GM11168 (cell line): ENCODE results near the gene TAPBPL.
"Not testable (repeated sequence)": the region's sequence is repeated elsewhere in the genome, so short reads cannot be mapped to it uniquely, and the experiment has no call there.

Experiments
- in situ Hi-C: fragments of 300-500 bp; cut with MboI; formaldehyde crosslinking; loops from one replicate; pipeline ENCODE4 v1.12.0; 2022; ENCODE audit warnings: low sequenced_read_pairs; ENCODE audit not compliant: unreplicated experiment

TAPBPL gene, protein sequence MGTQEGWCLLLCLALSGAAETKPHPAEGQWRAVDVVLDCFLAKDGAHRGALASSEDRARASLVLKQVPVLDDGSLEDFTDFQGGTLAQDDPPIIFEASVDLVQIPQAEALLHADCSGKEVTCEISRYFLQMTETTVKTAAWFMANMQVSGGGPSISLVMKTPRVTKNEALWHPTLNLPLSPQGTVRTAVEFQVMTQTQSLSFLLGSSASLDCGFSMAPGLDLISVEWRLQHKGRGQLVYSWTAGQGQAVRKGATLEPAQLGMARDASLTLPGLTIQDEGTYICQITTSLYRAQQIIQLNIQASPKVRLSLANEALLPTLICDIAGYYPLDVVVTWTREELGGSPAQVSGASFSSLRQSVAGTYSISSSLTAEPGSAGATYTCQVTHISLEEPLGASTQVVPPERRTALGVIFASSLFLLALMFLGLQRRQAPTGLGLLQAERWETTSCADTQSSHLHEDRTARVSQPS

DNA sequence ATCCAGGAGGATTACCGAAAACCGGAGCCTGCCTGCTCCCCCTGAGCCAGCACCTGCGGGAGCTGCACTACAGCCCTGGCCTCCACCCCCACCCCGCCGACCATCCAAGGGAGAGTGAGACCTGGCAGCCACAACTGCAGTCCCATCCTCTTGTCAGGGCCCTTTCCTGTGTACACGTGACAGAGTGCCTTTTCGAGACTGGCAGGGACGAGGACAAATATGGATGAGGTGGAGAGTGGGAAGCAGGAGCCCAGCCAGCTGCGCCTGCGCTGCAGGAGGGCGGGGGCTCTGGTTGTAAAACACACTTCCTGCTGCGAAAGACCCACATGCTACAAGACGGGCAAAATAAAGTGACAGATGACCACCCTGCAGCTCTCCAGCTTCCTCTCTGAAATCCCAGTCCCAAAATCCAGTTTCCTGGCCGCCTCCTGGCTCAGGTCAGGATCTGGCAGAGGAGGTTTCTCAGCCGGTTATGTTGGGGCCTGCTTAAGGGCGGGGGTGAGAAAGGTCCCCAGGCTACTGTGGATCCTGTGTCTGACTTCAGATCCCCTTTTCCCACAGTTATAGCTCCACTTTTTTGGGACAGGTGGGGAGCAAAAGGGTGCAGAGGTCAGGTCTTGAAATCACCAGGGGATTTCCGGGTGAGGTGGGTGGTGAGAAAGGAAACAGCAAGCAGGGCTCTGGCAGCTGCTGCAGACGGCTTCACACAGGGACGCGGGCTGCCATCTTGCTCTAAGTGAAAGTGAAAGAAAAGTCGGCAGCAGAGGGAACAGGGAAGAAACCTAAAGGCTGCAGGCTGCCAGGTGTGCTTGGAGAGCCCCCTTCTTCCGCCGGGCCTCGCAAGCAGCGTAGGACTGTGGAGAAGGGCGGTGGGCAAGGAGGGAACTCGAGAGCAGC lies at the start of gene TAPBPL:
Gene TAPBPL (plus strand): TSS at position 695 of the 897 bp plus-strand sequence. CDS start 207 bp downstream, outside the sequence.
- in situ Hi-C loops, result no loop called here

DNA sequence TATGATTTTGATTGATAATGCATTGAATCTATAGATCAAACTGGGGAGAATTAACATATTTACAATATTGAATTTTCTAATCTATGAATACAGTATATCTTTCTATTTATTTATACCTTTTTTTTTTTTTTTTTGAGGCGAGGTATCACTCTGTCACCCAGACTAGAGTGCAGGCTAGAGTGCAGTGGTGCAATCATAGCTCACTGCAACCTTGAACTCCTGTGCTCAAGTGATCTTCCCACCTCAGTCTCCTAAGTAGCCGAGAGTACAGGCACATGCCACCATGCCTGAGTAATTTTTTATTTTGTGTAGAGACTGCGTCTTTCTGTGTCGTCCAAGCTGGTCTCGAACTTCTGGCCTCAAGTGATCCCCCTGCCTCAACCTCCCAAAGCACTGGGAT lies 47.5 kb upstream of the TAPBPL start:
- in situ Hi-C loops, result loop anchor here (25.0 kb wide), 1 partner anchor 133 kb away; the partner anchor contains the start of gene GAPDH

DNA sequence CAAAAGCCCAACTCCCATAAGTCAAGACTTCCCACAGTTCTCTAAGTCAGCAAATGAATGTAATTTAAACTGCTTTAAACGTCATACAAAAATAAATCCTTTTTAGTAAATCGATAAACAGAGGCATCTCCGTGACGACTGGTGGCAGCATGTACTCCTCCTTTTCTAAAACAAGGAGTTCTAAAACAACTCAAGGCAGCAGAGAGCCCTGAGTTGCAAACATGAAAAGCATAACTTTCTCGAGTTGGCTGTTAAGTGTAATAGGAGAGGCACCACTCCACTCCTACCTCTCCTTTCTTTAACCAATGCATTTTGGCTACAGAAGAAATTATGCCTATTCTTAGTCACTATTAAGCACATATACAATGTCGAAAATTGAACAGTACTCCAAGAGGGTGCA lies 45.9 kb upstream of the TAPBPL start:
- in situ Hi-C loops, result loop anchor here (25.0 kb wide), 1 partner anchor 131 kb away; the partner anchor contains the start of gene GAPDH

DNA sequence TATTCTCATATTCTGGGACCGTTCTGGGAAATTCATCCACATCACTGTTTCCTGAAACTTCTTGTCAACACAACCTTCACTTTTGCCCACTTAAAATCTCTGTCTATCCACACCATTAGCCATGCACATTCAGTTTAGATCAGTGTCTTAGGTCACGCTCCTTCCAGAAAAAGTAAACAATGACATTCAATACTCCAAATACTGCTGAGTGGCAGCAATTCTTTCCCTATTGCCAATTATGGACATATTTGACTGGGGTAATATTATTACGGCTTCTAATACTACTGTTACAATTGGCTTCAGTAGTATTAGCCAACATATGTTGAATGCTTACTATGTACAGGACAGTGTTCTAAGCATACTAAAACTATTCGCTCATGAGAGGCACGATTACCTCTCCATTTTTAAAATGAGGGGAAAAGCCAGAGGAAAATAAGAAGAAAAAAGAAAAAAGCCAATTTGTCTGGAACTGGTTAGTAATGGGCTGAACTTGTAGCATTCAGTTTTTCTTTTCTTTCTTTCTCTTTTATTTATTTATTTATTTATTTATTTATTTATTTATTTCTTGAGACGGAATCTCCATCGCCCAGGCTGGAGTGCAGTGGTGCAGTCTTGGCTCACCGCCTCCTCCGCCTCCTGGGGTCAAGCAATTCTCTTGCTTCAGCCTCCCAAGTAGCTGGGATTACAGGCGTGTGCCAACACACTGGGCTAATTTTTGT lies 44.4 kb upstream of the TAPBPL start:
- in situ Hi-C loops, result loop anchor here (25.0 kb wide), 1 partner anchor 130 kb away; the partner anchor contains the start of gene GAPDH

DNA sequence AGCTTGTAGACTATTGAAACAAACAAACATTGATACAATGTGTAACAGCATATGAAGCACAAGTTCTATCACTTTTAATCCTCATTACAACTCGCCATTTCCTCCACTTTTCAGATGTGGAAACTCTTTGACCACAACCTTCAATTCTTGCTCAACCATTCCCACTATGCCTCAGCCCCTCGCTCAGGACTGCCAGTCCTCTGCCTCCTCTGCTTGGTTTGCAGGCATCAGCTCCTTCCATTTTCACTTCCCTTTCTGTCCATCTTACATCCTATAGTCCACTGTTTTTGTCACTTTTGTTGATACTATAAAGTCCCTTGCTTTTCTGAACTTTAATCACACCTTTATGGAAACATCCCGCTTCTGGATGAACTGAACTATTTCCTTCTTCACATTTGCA lies 35.2 kb upstream of the TAPBPL start:
- in situ Hi-C loops, result loop anchor here (25.0 kb wide), 1 partner anchor 121 kb away; the partner anchor contains the start of gene GAPDH

DNA sequence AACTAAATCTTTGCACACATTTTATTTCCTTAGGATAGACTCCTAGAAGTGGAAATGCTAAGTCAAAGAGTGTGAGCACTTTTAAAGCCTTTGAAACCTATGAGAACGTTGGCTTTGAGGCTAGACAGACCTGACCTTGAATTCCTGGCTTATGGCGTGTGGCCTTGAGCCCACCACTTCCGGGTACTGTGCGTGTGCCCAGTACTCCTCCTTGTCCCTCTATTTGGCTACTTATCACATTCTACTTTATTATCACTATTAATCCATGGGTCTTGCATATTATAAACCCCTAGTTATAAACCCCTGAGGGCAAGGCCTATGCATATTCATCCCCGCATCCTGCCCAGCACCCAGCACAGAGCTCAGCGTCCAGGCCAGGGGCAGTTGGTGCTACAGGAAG lies 33.0 kb upstream of the TAPBPL start:
- in situ Hi-C loops, result loop anchor here (25.0 kb wide), 1 partner anchor 119 kb away; the partner anchor contains the start of gene GAPDH

DNA sequence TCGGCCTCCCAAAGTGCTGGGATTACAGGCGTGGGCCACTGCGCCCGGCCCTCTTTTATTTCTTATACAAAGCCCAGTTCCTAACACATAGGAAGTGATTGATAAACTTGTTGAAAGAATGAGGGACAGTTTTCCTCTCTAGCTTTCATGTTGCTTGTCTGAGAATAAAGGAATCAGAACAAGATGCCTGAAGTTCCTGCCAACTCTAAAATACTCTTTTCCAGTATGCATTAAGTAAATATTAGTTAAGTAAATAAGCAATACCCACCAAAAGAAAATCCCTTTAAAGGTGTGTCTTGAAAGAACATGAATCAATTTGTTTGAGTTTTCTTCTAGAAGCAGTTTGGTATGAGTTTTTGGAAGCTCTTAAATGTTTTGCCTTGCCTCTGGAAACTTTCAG lies 31.5 kb upstream of the TAPBPL start:
- in situ Hi-C loops, result loop anchor here (5.0 to 25.0 kb wide), 2 partner anchors 37 to 117 kb away; partner anchors contain the start of gene GAPDH

DNA sequence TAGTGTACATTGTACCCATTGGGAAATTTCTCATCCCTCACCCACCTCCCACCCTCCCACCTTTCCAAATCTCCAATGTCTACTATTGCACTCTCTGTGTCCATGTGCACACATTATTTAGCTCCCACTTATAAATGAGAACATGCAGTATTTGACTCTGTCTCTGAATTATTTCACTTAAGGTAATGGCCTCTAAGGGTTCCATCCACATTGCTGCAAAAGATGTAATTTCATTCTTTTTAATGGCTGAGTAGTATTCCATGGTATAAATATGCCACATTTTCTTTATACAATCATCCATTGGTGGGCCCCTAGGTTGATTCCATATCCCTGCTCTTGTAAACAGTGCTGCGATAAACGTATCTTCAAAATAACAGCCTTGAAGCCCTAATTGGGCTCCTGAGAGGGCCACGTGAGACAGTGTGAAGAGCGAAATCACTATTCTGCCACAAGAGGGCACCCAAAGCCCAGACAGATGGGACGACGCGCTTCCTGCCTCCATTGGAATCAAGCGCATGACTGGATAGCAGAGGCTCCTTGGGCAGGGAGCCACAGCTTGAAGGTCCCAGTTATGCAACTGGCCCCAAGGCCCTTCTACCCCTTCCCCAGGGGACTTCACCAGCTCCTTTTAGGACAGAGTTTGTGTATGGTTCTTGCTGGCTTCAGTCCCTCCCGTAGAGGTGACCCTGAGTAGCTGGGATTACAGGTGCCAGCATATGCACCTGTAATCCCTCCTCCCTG lies 28.4 kb upstream of the TAPBPL start:
- in situ Hi-C loops, result loop anchor here (5.0 to 25.0 kb wide), 2 partner anchors 34 to 114 kb away; partner anchors contain the start of gene GAPDH

DNA sequence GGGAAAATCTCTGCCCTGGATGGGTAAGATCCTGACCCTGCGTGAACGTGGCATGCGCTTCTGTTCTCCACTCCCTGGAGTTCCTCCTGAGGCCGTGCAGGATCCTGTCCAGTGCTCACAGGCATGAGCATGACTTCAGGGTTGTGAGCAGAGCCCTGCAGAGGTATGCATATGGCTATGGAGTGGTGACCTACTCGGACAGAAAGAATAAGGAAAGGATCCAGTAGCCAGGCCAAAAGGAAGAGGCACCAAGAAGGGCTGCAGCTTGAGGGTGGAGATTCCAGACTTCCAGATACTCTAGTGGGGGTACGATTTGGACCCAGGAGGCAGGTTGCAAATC lies 27.9 kb upstream of the TAPBPL start:
- in situ Hi-C loops, result loop anchor here (5.0 to 25.0 kb wide), 2 partner anchors 33 to 113 kb away; partner anchors contain the start of gene GAPDH

DNA sequence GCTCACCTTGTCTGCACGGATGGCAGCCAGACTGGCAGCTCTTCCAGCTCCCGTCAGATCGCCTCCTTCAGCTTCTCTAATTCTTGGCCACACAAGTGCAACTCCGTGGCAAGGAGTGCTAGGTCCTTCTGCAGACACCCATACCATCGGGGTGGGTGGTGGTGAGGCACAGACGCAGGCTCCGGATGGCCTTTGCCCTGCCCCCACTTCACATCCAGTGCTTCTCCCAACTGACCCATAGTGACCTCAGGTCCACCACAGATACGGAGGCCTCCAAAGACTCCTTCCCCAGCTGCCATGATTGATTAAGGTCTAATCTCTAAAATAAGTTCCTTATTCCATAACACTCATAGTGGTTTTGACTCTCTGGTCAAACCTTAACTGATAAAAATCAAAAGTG lies 27.0 kb upstream of the TAPBPL start:
- in situ Hi-C loops, result loop anchor here (5.0 to 25.0 kb wide), 2 partner anchors 32 to 112 kb away; partner anchors contain the start of gene GAPDH

DNA sequence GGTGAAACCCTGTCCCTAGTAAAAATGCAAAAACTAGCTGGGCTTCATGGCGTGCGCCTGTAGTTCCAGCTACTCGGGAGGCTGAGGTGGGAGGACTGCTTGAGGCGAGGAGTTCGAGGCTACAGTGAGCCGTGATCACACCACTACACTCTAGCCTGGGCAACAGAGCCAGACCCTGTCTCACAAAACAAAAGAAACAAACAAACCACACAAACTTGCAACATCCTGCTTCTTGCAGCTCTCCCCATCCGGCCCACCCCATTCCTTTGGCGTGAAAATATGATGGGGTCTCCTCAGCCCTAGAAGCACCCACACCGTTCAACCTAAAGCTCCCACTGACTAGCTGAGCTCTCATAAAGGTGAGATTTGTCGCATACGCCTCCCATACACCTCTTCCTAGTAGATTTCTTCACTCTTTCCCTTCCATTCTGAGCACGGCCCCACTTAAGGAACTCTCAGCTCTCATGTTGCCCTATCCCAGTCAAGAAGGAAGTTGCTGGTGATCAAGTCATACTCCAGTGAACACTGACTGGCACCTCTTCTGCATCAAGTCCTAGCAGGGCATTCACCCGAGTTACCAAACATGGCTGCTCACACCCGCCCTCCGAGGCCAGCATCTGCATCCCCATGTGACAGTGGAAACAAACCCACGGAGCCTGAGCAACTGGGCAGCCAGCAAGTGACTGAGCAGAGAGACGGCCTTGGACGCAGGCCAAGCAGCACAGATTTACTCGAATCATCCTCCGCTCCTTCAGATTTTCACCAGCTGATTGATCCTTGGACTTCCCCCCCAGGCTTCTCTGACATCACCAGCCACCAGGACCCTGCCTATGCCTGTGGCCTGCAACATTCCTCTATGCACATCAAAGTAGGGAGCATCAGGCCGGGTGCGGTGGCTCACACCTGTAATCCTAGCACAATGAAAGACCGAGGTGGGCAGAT lies 26.0 kb upstream of the TAPBPL start:
- in situ Hi-C loops, result no loop called here

DNA sequence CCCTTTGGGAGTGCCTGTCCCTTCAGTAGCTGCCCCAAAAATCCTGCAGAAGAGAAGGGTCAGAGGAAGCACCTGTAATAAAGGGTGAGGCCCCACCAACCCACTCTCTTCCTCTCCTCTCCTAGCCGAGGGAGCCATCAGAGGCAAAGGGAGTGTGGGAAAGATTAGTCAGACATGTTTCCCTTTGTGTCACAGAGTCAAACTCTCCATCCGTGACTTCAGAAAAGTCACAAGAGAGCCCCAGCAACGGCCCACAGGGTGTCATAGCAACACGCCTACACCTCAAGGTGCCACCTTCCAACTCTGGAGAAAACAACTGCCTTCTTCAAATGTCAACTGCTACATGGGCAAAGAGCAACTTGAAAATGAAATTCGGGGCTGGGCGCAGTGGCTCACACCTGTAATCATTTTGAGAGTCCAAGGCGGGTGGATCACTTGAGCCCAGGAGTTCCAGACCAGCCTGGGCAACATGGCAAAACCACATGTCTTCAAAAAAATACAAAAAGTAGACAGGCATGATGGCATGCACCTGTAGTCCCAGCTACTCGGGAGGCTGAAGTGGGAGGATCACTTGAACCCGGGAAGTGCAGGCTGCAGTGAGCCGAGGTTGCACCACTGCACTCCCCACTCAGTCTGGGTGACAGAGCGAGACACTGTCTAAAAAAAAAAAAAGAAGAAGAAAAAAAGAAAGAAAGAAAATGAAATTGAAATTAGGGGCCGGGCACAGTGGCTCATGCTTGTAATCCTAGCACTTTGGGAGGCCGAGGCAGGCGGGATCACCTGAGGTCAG lies 24.8 kb upstream of the TAPBPL start:
- in situ Hi-C loops, result no loop called here

DNA sequence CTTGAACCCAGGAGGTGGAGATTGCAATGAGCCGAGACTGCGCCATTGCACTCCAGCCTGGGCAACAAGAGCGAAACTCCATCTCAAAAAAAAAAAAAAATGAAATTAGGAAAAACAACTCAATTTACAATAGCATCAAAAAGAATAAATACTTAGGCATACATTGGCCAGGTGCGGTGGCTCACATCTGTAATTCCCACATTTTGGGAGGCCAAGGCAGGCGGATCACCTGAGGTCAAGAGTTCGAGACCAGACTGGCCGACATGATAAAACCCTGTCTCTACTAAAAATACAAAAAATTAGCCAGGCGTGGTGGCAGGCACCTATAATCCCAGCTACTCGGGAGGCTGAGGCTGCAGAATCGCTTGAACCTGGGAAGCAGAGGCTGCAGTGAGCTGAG lies 24.0 kb upstream of the TAPBPL start:
- in situ Hi-C loops, result not testable (repeated sequence)

DNA sequence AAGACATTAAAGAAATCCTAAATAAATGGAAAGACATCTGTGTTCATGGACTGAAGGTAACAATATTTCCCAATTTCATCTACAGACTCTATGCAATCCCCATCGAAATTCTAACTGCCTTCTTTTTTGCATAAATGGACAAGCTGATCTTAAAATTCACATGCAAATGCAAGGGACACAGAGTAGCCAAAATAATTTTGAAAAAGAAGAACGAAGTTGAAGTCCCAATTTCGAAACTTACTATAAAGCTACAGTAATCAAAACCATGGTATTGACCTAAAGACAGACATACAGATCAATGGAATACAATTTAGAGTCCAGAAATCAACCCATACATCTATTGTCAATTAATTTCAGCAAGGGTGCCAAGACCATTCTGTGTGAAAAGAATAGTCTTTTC lies 23.5 kb upstream of the TAPBPL start:
- in situ Hi-C loops, result no loop called here

DNA sequence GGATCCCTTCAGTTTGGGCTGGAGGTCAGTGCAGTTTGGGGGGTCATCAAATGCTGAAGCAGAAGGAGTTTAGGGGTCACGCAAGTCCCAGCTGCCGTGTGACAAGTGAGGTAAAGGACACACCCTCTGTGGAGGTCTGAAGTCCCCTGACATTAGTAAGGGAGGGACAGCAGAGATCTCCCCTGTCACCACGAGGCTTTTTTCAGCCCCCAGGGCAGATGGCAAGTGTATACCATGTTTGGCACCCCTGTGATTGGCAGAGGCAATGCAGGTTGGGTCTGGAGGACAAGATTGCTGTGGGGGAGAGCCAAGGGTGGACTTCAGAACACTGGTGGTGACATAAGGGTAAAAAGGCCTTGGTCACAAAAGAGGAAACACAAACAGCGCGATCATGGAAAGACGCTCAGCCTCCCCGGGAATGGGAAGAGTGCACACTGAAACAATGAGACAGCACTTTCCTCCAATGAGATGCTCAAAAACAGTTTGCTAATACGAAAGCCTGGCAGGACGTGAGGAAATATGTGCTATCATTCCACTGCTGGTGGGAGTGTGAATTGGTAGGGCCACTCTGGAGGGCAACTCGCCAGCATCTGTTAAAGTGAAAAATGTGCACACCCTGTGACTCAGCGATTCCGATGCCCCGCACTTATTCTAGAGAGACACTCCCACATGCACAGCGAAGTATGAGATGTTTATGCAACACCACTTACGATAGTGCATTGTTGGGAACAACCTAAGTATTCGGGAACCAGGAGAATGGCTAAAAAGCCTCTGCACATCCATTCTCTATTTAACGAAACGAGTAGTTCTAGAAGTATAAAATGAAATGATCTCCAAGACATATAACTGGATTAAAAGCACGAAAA lies 21.5 kb upstream of the TAPBPL start:
- in situ Hi-C loops, result no loop called here

DNA sequence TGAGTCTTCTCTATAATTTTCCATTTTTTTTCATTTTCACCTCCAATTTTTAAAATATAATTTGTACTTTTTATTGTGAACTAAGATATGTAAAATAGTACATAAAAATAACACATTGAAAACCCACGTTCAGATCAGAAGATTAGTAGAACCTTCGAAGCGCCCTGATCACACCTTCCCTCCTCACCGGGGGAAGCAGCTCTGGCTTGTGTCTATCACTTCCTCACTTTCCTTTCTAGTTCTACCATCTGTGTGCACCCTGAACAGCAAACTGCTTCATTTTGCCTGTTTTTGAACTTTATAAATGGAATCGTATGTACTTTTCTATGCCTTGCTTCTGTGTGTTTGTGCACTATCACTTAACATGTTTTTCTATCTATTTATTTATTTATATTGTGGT lies 18.9 kb upstream of the TAPBPL start:
- in situ Hi-C loops, result no loop called here
